ENCODE measurements around the gene RTN4IP1. TPM values are rescaled to one million over a fixed set of nuclear protein-coding genes. Genes with fewer than 3 reads are reported as not detected.
A peak's percentile ranks its signal among the peaks of the same experiment; 100 is the strongest.

RTN4IP1 gene
- 9.3 and 10.5 TPM in 2 replicates for total RNA-seq (2014; rRNA removed; shearing (Covaris generic))
- 8.5 and 8.8 TPM in 2 replicates for polyA plus RNA-seq (2015; cell fraction: cytosol; rRNA removed)
- polyA plus RNA-seq (2015; cell fraction: nucleus; rRNA removed) = 5.3 and 6.0 TPM in 2 replicates

GRCh38 chr6:106629103-106629858, at the start of gene RTN4IP1, which contains the start of gene QRSL1:
TSS of gene RTN4IP1 (minus strand) at chr6:106629498. CDS start at chr6:106629021, 477 bp downstream.
TSS of gene QRSL1 (plus strand) at chr6:106629578. CDS start at chr6:106629682, 104 bp downstream.
- in situ Hi-C loops (cut with HindIII; ENCODE audit: low pct_unique_long_range_greater_than_20kb, low sequenced_read_pairs) = no loop called here
- DNase-seq (ENCODE audit: low read depth, low spot score) = peak; percentile 93

GRCh38 chr6:106677282-106677681, 48.0 kb upstream of the RTN4IP1 start:
- in situ Hi-C loops (cut with HindIII; ENCODE audit: low pct_unique_long_range_greater_than_20kb, low sequenced_read_pairs) = no loop called here

GRCh38 chr6:106674541-106675229, 45.4 kb upstream of the RTN4IP1 start:
- in situ Hi-C loops (cut with HindIII; ENCODE audit: low pct_unique_long_range_greater_than_20kb, low sequenced_read_pairs) = no loop called here

More at GRCh38 chr6:106677282-106677681, 48.0 kb upstream of the RTN4IP1 start:
- no peak for DNase-seq (ENCODE audit: low read depth, low spot score)

GRCh38 chr6:106671651-106672050, 42.4 kb upstream of the RTN4IP1 start:
- in situ Hi-C loops (cut with HindIII; ENCODE audit: low pct_unique_long_range_greater_than_20kb, low sequenced_read_pairs) = no loop called here
- no peak for DNase-seq (ENCODE audit: low read depth, low spot score)

More at GRCh38 chr6:106674541-106675229, 45.4 kb upstream of the RTN4IP1 start:
- no peak for DNase-seq (ENCODE audit: low read depth, low spot score)

GRCh38 chr6:106670236-106670635, 40.9 kb upstream of the RTN4IP1 start:
- in situ Hi-C loops (cut with HindIII; ENCODE audit: low pct_unique_long_range_greater_than_20kb, low sequenced_read_pairs) = no loop called here
- no peak for DNase-seq (ENCODE audit: low read depth, low spot score)

- DNase-seq (ENCODE audit: low read depth, low spot score) = no peak
- in situ Hi-C loops (cut with HindIII; ENCODE audit: low pct_unique_long_range_greater_than_20kb, low sequenced_read_pairs) = no loop called here
Observed at GRCh38 chr6:106667022-106667402, 37.7 kb upstream of the RTN4IP1 start.

GRCh38 chr6:106666282-106667021, 37.2 kb upstream of the RTN4IP1 start:
- no peak for DNase-seq (ENCODE audit: low read depth, low spot score)
- in situ Hi-C loops (cut with HindIII; ENCODE audit: low pct_unique_long_range_greater_than_20kb, low sequenced_read_pairs) = no loop called here

GRCh38 chr6:106662458-106662857, 33.2 kb upstream of the RTN4IP1 start:
- no peak for DNase-seq (ENCODE audit: low read depth, low spot score)
- in situ Hi-C loops (cut with HindIII; ENCODE audit: low pct_unique_long_range_greater_than_20kb, low sequenced_read_pairs) = no loop called here

GRCh38 chr6:106659859-106660258, 30.6 kb upstream of the RTN4IP1 start:
- DNase-seq (ENCODE audit: low read depth, low spot score) = no peak

GRCh38 chr6:106658469-106658868, 29.2 kb upstream of the RTN4IP1 start:
- no peak for DNase-seq (ENCODE audit: low read depth, low spot score)
- in situ Hi-C loops (cut with HindIII; ENCODE audit: low pct_unique_long_range_greater_than_20kb, low sequenced_read_pairs) = no loop called here

More at GRCh38 chr6:106659859-106660258, 30.6 kb upstream of the RTN4IP1 start:
- in situ Hi-C loops (cut with HindIII; ENCODE audit: low pct_unique_long_range_greater_than_20kb, low sequenced_read_pairs) = no loop called here

- no peak for DNase-seq (ENCODE audit: low read depth, low spot score)
Observed at GRCh38 chr6:106648651-106649308, 19.5 kb upstream of the RTN4IP1 start.

GRCh38 chr6:106643061-106643460, 13.8 kb upstream of the RTN4IP1 start:
- no peak for DNase-seq (ENCODE audit: low read depth, low spot score)
- in situ Hi-C loops (cut with HindIII; ENCODE audit: low pct_unique_long_range_greater_than_20kb, low sequenced_read_pairs) = no loop called here

More at GRCh38 chr6:106648651-106649308, 19.5 kb upstream of the RTN4IP1 start:
- in situ Hi-C loops (cut with HindIII; ENCODE audit: low pct_unique_long_range_greater_than_20kb, low sequenced_read_pairs) = no loop called here

GRCh38 chr6:106642476-106642875, 13.2 kb upstream of the RTN4IP1 start:
- no peak for DNase-seq (ENCODE audit: low read depth, low spot score)
- in situ Hi-C loops (cut with HindIII; ENCODE audit: low pct_unique_long_range_greater_than_20kb, low sequenced_read_pairs) = no loop called here

- DNase-seq (ENCODE audit: low read depth, low spot score) = no peak
- in situ Hi-C loops (cut with HindIII; ENCODE audit: low pct_unique_long_range_greater_than_20kb, low sequenced_read_pairs) = no loop called here
Observed at GRCh38 chr6:106639812-106640211, 10.5 kb upstream of the RTN4IP1 start.

- in situ Hi-C loops (cut with HindIII; ENCODE audit: low pct_unique_long_range_greater_than_20kb, low sequenced_read_pairs) = no loop called here
- no peak for DNase-seq (ENCODE audit: low read depth, low spot score)
Observed at GRCh38 chr6:106637717-106638341, 8.5 kb upstream of the RTN4IP1 start.

GRCh38 chr6:106637051-106637716, 7.9 kb upstream of the RTN4IP1 start:
- in situ Hi-C loops (cut with HindIII; ENCODE audit: low pct_unique_long_range_greater_than_20kb, low sequenced_read_pairs) = no loop called here
- DNase-seq (ENCODE audit: low read depth, low spot score) = no peak
